ENCODE data around the gene RPL37. TPM values are rescaled to one million over a fixed set of nuclear protein-coding genes. Genes with fewer than 3 reads are reported as not detected.
"Not testable (repeated sequence)": the region's sequence is repeated elsewhere in the genome, so short reads cannot be mapped to it uniquely, and the experiment has no call there.

Gene RPL37
- total RNA-seq, 4 donors from 2014 or later, result 117 to 365 (median 159) TPM

- no peaks in the 10 kb centered on the region for H3K9me3 ChIP-seq
- DNase-seq (ENCODE audit: low spot score in 2 of 2), result no peak
- H3K27me3 ChIP-seq, result no peaks in the 10 kb centered on the region
- H3K4me1 ChIP-seq, result no peaks in the 10 kb centered on the region
- WGBS, 2 donors, result 93 to 94% methylated on average over 6 of the region's 6 CpGs
- TF ChIP-seq EP300 (IDR thresholded peaks at IDR 0.05), result no peak
- TF ChIP-seq CTCF (IDR thresholded peaks at IDR 0.05), result no peak
- no peak for TF ChIP-seq POLR2A (IDR thresholded peaks at IDR 0.05)
- H3K27ac ChIP-seq, result no peak overlapping the region
- no peaks in the 10 kb centered on the region for H3K36me3 ChIP-seq
- no peak overlapping the region for H3K4me3 ChIP-seq
These were observed 42.5 kb upstream of the RPL37 start for GRCh38 chr5:40877371-40877988.

- no peaks in the 10 kb centered on the region for H3K9me3 ChIP-seq
- no peaks in the 10 kb centered on the region for H3K27me3 ChIP-seq
- H3K36me3 ChIP-seq, result no peaks in the 10 kb centered on the region
- H3K27ac ChIP-seq, result no peak overlapping the region
- no peaks in the 10 kb centered on the region for H3K4me1 ChIP-seq
- 72 to 82% methylated on average over 3 of the region's 3 CpGs for WGBS, 2 donors
- TF ChIP-seq CTCF (IDR thresholded peaks at IDR 0.05) (no peak), POLR2A (IDR thresholded peaks at IDR 0.05) (no peak), EP300 (IDR thresholded peaks at IDR 0.05) (no peak)
- no peak overlapping the region for H3K4me3 ChIP-seq
- no peak for DNase-seq (ENCODE audit: low spot score in 2 of 2)
These were observed 40.9 kb upstream of the RPL37 start for GRCh38 chr5:40875958-40876357.

- Histone ChIP-seq H3K9me3 (no peaks in the 10 kb centered on the region), H3K36me3 (no peaks in the 10 kb centered on the region), H3K4me3 (no peak overlapping the region), H3K4me1 (no peaks in the 10 kb centered on the region), H3K27ac (no peak overlapping the region), H3K27me3 (no peaks in the 10 kb centered on the region)
- no peak for DNase-seq (ENCODE audit: low spot score in 2 of 2)
- WGBS, 2 donors, result 72 to 78% methylated on average over 3 of the region's 3 CpGs
- TF ChIP-seq EP300 (IDR thresholded peaks at IDR 0.05) (no peak), POLR2A (IDR thresholded peaks at IDR 0.05) (no peak), CTCF (IDR thresholded peaks at IDR 0.05) (no peak)
These were observed 38.4 kb upstream of the RPL37 start for GRCh38 chr5:40873286-40873880.

GRCh38 chr5:40872253-40872652, 37.2 kb upstream of the RPL37 start:
- H3K4me1 ChIP-seq; H3K27ac ChIP-seq; H3K9me3 ChIP-seq; DNase-seq (ENCODE audit: low spot score in 2 of 2); H3K36me3 ChIP-seq; H3K27me3 ChIP-seq; H3K4me3 ChIP-seq: not testable (repeated sequence)
- 81 to 93% methylated on average over 8 of the region's 8 CpGs for WGBS, 2 donors

- TF ChIP-seq CTCF (IDR thresholded peaks at IDR 0.05) (no peak), POLR2A (IDR thresholded peaks at IDR 0.05) (no peak), EP300 (IDR thresholded peaks at IDR 0.05) (no peak)
- H3K9me3 ChIP-seq, result no peaks in the 10 kb centered on the region
- H3K36me3 ChIP-seq, result no peaks in the 10 kb centered on the region
- no peaks in the 10 kb centered on the region for H3K27me3 ChIP-seq
- H3K27ac ChIP-seq, result no peak overlapping the region
- no peak for DNase-seq (ENCODE audit: low spot score in 2 of 2)
- H3K4me1 ChIP-seq, result no peaks in the 10 kb centered on the region
- H3K4me3 ChIP-seq, result no peak overlapping the region
- 64 to 70% methylated on average over 4 of the region's 4 CpGs for WGBS, 2 donors
These were observed 36.2 kb upstream of the RPL37 start for GRCh38 chr5:40871177-40871576.

Data from tibial nerve (tissue), 4 donors.